IMR-90 (cell line): ENCODE results near the gene PDGFRA. TPM values are rescaled to one million over a fixed set of nuclear protein-coding genes. Genes with fewer than 3 reads are reported as not detected.

ENCODE experiments used
- ATAC-seq: fragments of 200-7000 bp; cut with Tn5 transposase; 2 replicates; pipeline ENCODE4 v1.9.1; 2020; ENCODE audit warnings: low read depth, mild to moderate bottlenecking, moderate library complexity
- BruUV-seq: library from RNA; stranded (reverse); fragments of 400-500 nt; replicated peaks from 2 replicates; lab custom pipeline; 2021; lab: Mats Ljungman, UMichigan
- CTCF ChIA-PET: fragments of 300-600 bp; formaldehyde crosslinking; extraction: SDS; loops from one replicate; lab custom pipeline; 2021; ENCODE audit warnings: antibody characterized with exemption; lab: Yijun Ruan, JAX
- POLR2A ChIA-PET: fragments of 300-600 bp; sonication (Branson Sonifier 250); formaldehyde crosslinking; loops from one replicate; lab custom pipeline; 2022; ENCODE audit warnings: antibody characterized with exemption; ENCODE audit not compliant: unreplicated experiment; lab: Charles Lee
- DNase-seq: peaks from one replicate; pipeline ENCODE4 v3.0.0; 2013
- H2AFZ ChIP-seq: replicated peaks from 2 replicates; pipeline ENCODE3; 2013; ENCODE audit warnings: low read length, mild to moderate bottlenecking; ENCODE audit not compliant: poor library complexity
- H2AK5ac ChIP-seq: 2 replicates; pipeline ENCODE4 v1.6.1; 2013; ENCODE audit warnings: low read depth, low read length, inconsistent platforms
- H2AK9ac ChIP-seq: replicated peaks from 2 replicates; pipeline ENCODE3; 2013; ENCODE audit warnings: mild to moderate bottlenecking, low read depth, low read length, moderate library complexity; ENCODE audit not compliant: poor library complexity
- H2BK120ac ChIP-seq: 2 replicates; pipeline ENCODE4 v1.6.1; 2013; ENCODE audit warnings: low read depth, low read length, inconsistent platforms
- H2BK15ac ChIP-seq: 3 replicates; pipeline ENCODE4 v1.6.1; 2013; ENCODE audit warnings: low read depth, low read length, inconsistent platforms
- H2BK20ac ChIP-seq: 2 replicates; pipeline ENCODE4 v1.6.1; 2013; ENCODE audit warnings: low read depth, mild to moderate bottlenecking, inconsistent platforms, low read length, moderate library complexity
- H2BK5ac ChIP-seq: 2 replicates; pipeline ENCODE4 v1.6.1; 2013; ENCODE audit warnings: mild to moderate bottlenecking, low read depth, low read length, inconsistent platforms; ENCODE audit not compliant: poor library complexity, severe bottlenecking
- H3K14ac ChIP-seq: replicated peaks from 2 replicates; pipeline ENCODE4 v1.6.1; 2013; ENCODE audit warnings: low read depth, low read length, inconsistent platforms
- H3K18ac ChIP-seq: 2 replicates; pipeline ENCODE4 v1.6.1; 2013; ENCODE audit warnings: low read depth, low read length, control low read depth
- H3K23ac ChIP-seq: 2 replicates; pipeline ENCODE4 v1.6.1; 2013; ENCODE audit warnings: low read depth, low read length, inconsistent platforms
- H3K27ac ChIP-seq: 2 replicates; pipeline ENCODE4 v1.5.1; 2013; ENCODE audit warnings: mild to moderate bottlenecking, control low read depth, low read length; ENCODE audit not compliant: insufficient read depth
- H3K27me3 ChIP-seq: 2 replicates; pipeline ENCODE4 v1.6.1; 2013; ENCODE audit warnings: low read length; ENCODE audit not compliant: control insufficient read depth, insufficient read depth
- H3K36me3 ChIP-seq: 2 replicates; pipeline ENCODE4 v1.6.1; 2013; ENCODE audit warnings: low read length, mixed read lengths; ENCODE audit not compliant: control insufficient read depth, insufficient read depth
- H3K4ac ChIP-seq: 2 replicates; pipeline ENCODE4 v1.6.1; 2013; ENCODE audit warnings: low read depth, low read length, inconsistent platforms
- H3K4me1 ChIP-seq: 2 replicates; pipeline ENCODE4 v1.6.1; 2013; ENCODE audit warnings: low read length, mixed read lengths; ENCODE audit not compliant: control insufficient read depth, insufficient read depth
- H3K4me2 ChIP-seq: 2 replicates; pipeline ENCODE4 v1.6.1; 2013; ENCODE audit warnings: low read depth, mild to moderate bottlenecking, control low read depth, low read length, moderate library complexity
- H3K4me3 ChIP-seq: 2 replicates; pipeline ENCODE4 v1.5.1; 2013; ENCODE audit warnings: low read depth, mild to moderate bottlenecking, control low read depth, low read length, moderate library complexity; ENCODE audit not compliant: insufficient read depth
- H3K56ac ChIP-seq: 2 replicates; pipeline ENCODE4 v1.6.1; 2013; ENCODE audit warnings: low read length, inconsistent platforms; ENCODE audit not compliant: insufficient read depth; ENCODE audit errors: extremely low read depth
- H3K79me1 ChIP-seq, 2 experiments: 2 replicates each; pipeline ENCODE4 v1.6.1; 2013; ENCODE audit warnings: low read length in 2 of 2, inconsistent platforms in 1 of 2, low read depth in 1 of 2
- H3K9ac ChIP-seq: 2 replicates; pipeline ENCODE4 v1.6.1; 2013; ENCODE audit warnings: low read depth, low read length, control low read depth
- H3K9me1 ChIP-seq: 2 replicates; pipeline ENCODE4 v1.6.1; 2013; ENCODE audit warnings: low read length, inconsistent platforms; ENCODE audit not compliant: insufficient read depth
- H3K9me3 ChIP-seq: 2 replicates; pipeline ENCODE4 v1.6.1; 2013; ENCODE audit warnings: low read length; ENCODE audit not compliant: control insufficient read depth, insufficient read depth
- H4K20me1 ChIP-seq: 2 replicates; pipeline ENCODE4 v1.6.1; 2013; ENCODE audit warnings: low read length, inconsistent platforms; ENCODE audit not compliant: insufficient read depth
- H4K5ac ChIP-seq: 2 replicates; pipeline ENCODE4 v1.6.1; 2013; ENCODE audit warnings: mild to moderate bottlenecking, low read depth, low read length, control low read depth
- H4K8ac ChIP-seq, 2 experiments: 2 replicates each; pipeline ENCODE4 v1.6.1; 2013; ENCODE audit warnings: low read depth in 2 of 2, low read length in 2 of 2, control low read depth in 1 of 2, inconsistent platforms in 1 of 2
- H4K91ac ChIP-seq: 2 replicates; pipeline ENCODE4 v1.6.1; 2013; ENCODE audit warnings: low read depth, low read length, inconsistent platforms; ENCODE audit not compliant: insufficient read depth
- CHD1 ChIP-seq: IDR thresholded peaks from 2 replicates; pipeline ENCODE4 v1.6.1; 2012; ENCODE audit warnings: low read depth, low read length, improper control_type of control experiment
- RFX5 ChIP-seq: IDR thresholded peaks from 2 replicates; pipeline ENCODE4 v1.8.0; 2012; ENCODE audit warnings: low read depth, mild to moderate bottlenecking, low read length, moderate library complexity
- SMC3 ChIP-seq: fragments of 150-350 bp; IDR thresholded peaks from 2 replicates; pipeline ENCODE4 v1.6.1; 2016; ENCODE audit warnings: low read depth, mild to moderate bottlenecking, antibody characterized with exemption, low read length, moderate library complexity
- USF2 ChIP-seq: fragments of 150-350 bp; IDR thresholded peaks from 2 replicates; pipeline ENCODE4 v1.6.1; 2017; ENCODE audit warnings: mild to moderate bottlenecking, antibody characterized with exemption, low read length, low read depth
- WGBS, 2 experiments: methylation state at CpG; one replicate each; pipeline versions ENCODE4 v1.1.5 to v1.1.7; 2013; ENCODE audit warnings: missing lambda C conversion rate in 2 of 2; ENCODE audit not compliant: insufficient read length in 1 of 2; ENCODE audit errors: extremely low coverage in 2 of 2; 5-methylcytosine and 5-hydroxymethylcytosine counted together
- dilution Hi-C: fragments of 300-500 bp; cut with HindIII; formaldehyde crosslinking; loops from one replicate; pipeline ENCODE4 v1.14.3; 2018; ENCODE audit warnings: low sequenced_read_pairs; ENCODE audit not compliant: unreplicated experiment
- in situ Hi-C: fragments of 300-500 bp; cut with MboI; formaldehyde crosslinking; loops from 3 replicates; pipeline ENCODE4 v1.14.3; 2019; ENCODE audit warnings: low sequenced_read_pairs, inconsistent platforms, mixed read lengths
- intact Hi-C: fragments of 100-400 bp; cut with micrococcal nuclease; formaldehyde crosslinking; loops from 2 replicates; pipeline ENCODE4 v1.10.0; 2022
- polyA plus RNA-seq, 3 experiments: library from polyadenylated mRNA; depleted of rRNA; stranded (reverse); fragments of >200 nt; gene quantifications; 2 replicates each; pipeline ENCODE4 v1.2.3, GENCODE V29; 2012; ENCODE audit warnings: low replicate concordance in 1 of 3
- total RNA-seq: library from RNA; depleted of rRNA; stranded (reverse); fragments of >200 nt; gene quantifications from 2 replicates; pipeline ENCODE4 v1.2.3, GENCODE V29; 2012

PDGFRA gene
- total and polyA plus RNA-seq, 2 of the 4 experiments (the other 2 are of a cell fraction): 60.8 to 168 TPM

GRCh38 chr4:54185044-54185780 lies 43.9 kb upstream of the PDGFRA start:
- Histone ChIP-seq H3K23ac (no peak overlapping the region), H3K18ac (no peak overlapping the region; the same call in 1 of the 2 replicates), H3K9me1 (no peaks in the 10 kb centered on the region; the same call in 1 of the 2 replicates), H3K27ac (no peak overlapping the region), H4K8ac (no peak overlapping the region), H3K4me2 (no peak overlapping the region), H2AK5ac (no peak overlapping the region), H3K9ac (no peak overlapping the region), H3K56ac (no peak overlapping the region), H3K4me3 (no peak overlapping the region), H4K5ac (no peak overlapping the region), H2BK5ac (no peak overlapping the region), H3K79me1 (no peaks in the 10 kb centered on the region), H2AK9ac (no peak overlapping the region), H4K91ac (no peak overlapping the region), H3K4ac (no peak overlapping the region), H2BK15ac (no peak overlapping the region), H3K14ac (no peak overlapping the region), H3K27me3 (no peaks in the 10 kb centered on the region), H3K9me3 (no peaks in the 10 kb centered on the region), H3K36me3 (no peaks in the 10 kb centered on the region), H2BK20ac (no peak overlapping the region; the same call in 1 of the 2 replicates), H2AFZ (no peak overlapping the region), H2BK120ac (no peak overlapping the region), H4K20me1 (no peaks in the 10 kb centered on the region), H3K4me1 (no peaks in the 10 kb centered on the region)
- ChIA-PET CTCF (interaction anchor here (1.4 kb wide), 1 partner anchor 16 kb away, joined by 4 read pairs; no protein-coding TSS in a partner anchor), POLR2A (no interaction called here)
- no TSS peak for BruUV-seq
- no CpG with 5 or more reads among the region's 5 CpGs for WGBS, 2 experiments
- no peak for ATAC-seq
- in situ Hi-C loops (no loop called here), intact Hi-C loops (no loop called here), dilution Hi-C loops (no loop called here)
- DNase-seq: peak; percentile 6
- TF ChIP-seq RFX5 (no peak), USF2 (no peak), SMC3 (no peak), CHD1 (no peak)
